GM12878 (cell line): ENCODE measurements around the gene TOP3A. TPM values are rescaled to one million over a fixed set of nuclear protein-coding genes. Genes with fewer than 3 reads are reported as not detected.

Experiments used
- ATAC-seq: fragments of 200-7000 bp; cut with Tn5 transposase; 3 replicates; pipeline ENCODE4 v1.9.1; 2020; ENCODE audit warnings: mild to moderate bottlenecking, moderate library complexity
- BruUV-seq: library from RNA; stranded (reverse); fragments of 400-500 nt; replicated peaks from 2 replicates; lab custom pipeline; 2021; lab: Mats Ljungman, UMichigan
- CTCF ChIA-PET: fragments of 300-600 bp; sonication (Branson Sonifier 250); formaldehyde crosslinking; extraction: SDS; loops from one replicate; lab custom pipeline; 2021; ENCODE audit warnings: inconsistent platforms; lab: Yijun Ruan, JAX
- POLR2A ChIA-PET: fragments of 350-600 bp; formaldehyde crosslinking; extraction: SDS; loops from one replicate; lab custom pipeline; 2021; ENCODE audit warnings: inconsistent platforms; lab: Charles Lee
- RAD21 ChIA-PET: fragments of 300-600 bp; sonication (Branson Sonifier 250); formaldehyde crosslinking; loops from one replicate; lab custom pipeline; 2023; ENCODE audit warnings: antibody characterized with exemption; ENCODE audit not compliant: unreplicated experiment; lab: Charles Lee
- SMC1A ChIA-PET: fragments of 300-600 bp; sonication (Branson Sonifier 250); formaldehyde crosslinking; loops from one replicate; lab custom pipeline; 2023; ENCODE audit not compliant: unreplicated experiment, uncharacterized antibody; lab: Charles Lee
- DNase-seq: peaks from one replicate; pipeline ENCODE4 v3.0.0-alpha.2; 2011; ENCODE audit warnings: low read depth, low spot score
- FAIRE-seq: peaks from 3 replicates; lab custom pipeline; 2011; peaks lifted over from hg19 to GRCh38; lab: Jason Lieb, UNC
- H2AFZ ChIP-seq: 2 replicates; pipeline ENCODE4 v1.6.0; 2011; ENCODE audit warnings: low read depth, low read length, control low read depth; ENCODE audit not compliant: control insufficient read depth
- H3K27ac ChIP-seq: 2 replicates; pipeline ENCODE4 v1.5.1; 2011; ENCODE audit warnings: control low read depth; ENCODE audit not compliant: control insufficient read depth, insufficient read depth
- H3K27me3 ChIP-seq, 2 experiments: replicated peaks in 1 of 2; 2 replicates each; pipeline versions ENCODE4 v1.6.0 to v1.6.1; 2011; ENCODE audit warnings: low read length in 1 of 2; ENCODE audit not compliant: control insufficient read depth in 2 of 2, insufficient read depth in 2 of 2
- H3K36me3 ChIP-seq, 2 experiments: 2 replicates each; pipeline ENCODE4 v1.5.1; 2011; ENCODE audit warnings: low read length in 1 of 2; ENCODE audit not compliant: control insufficient read depth in 2 of 2, insufficient read depth in 2 of 2
- H3K4me1 ChIP-seq: 2 replicates; pipeline ENCODE4 v1.6.1; 2011; ENCODE audit warnings: mild to moderate bottlenecking, low read length, moderate library complexity, mixed read lengths; ENCODE audit not compliant: control insufficient read depth, insufficient read depth
- H3K4me2 ChIP-seq: 2 replicates; pipeline ENCODE4 v1.6.0; 2011; ENCODE audit warnings: control low read depth; ENCODE audit not compliant: control insufficient read depth, insufficient read depth
- H3K4me3 ChIP-seq: fragments of 200-600 bp; sonication (generic); 2 replicates; pipeline ENCODE4 v1.5.1; 2016
- H3K79me2 ChIP-seq: 2 replicates; pipeline ENCODE4 v1.6.0; 2011; ENCODE audit warnings: low read length; ENCODE audit not compliant: control insufficient read depth, insufficient read depth
- H3K9ac ChIP-seq: 2 replicates; pipeline ENCODE4 v1.8.0; 2011; ENCODE audit warnings: low read length, control low read depth, mixed read lengths; ENCODE audit not compliant: control insufficient read depth, insufficient read depth
- H3K9me3 ChIP-seq: replicated peaks from 3 replicates; pipeline ENCODE4 v1.5.1; 2011; ENCODE audit warnings: mild to moderate bottlenecking, low read length; ENCODE audit not compliant: control insufficient read depth, insufficient read depth
- H4K20me1 ChIP-seq: 2 replicates; pipeline ENCODE4 v1.6.0; 2011; ENCODE audit not compliant: control insufficient read depth, insufficient read depth
- CBFB ChIP-seq: IDR thresholded peaks from 2 replicates; pipeline ENCODE4 v1.6.1; 2016; ENCODE audit warnings: antibody characterized with exemption, low read depth
- CHD1 ChIP-seq: IDR thresholded peaks from 2 replicates; pipeline ENCODE4 v1.6.1; 2012; ENCODE audit warnings: low read depth, low read length, improper control_type of control experiment
- EGR1 ChIP-seq, 2 experiments: IDR thresholded peaks; 1 replicate in 1 of 2; 2 replicates in 1 of 2; pipeline ENCODE4 v1.6.1; 2011 to 2012; ENCODE audit warnings: low read depth in 2 of 2, low read length in 2 of 2, borderline replicate concordance in 1 of 2, mild to moderate bottlenecking in 1 of 2, moderate library complexity in 1 of 2
- FOXK2 ChIP-seq: fragments of 450-650 bp; IDR thresholded peaks from 2 replicates; pipeline ENCODE4 v1.6.1; 2017; ENCODE audit warnings: mild to moderate bottlenecking, moderate library complexity
- HDGF ChIP-seq: fragments of 450-650 bp; IDR thresholded peaks from 2 replicates; pipeline ENCODE4 v1.6.1; 2016; ENCODE audit warnings: antibody characterized with exemption
- MYC ChIP-seq: IDR thresholded peaks from 2 replicates; pipeline ENCODE4 v1.6.1; 2011; ENCODE audit warnings: mild to moderate bottlenecking, low read length, moderate library complexity, inconsistent platforms; ENCODE audit not compliant: insufficient read depth, insufficient replicate concordance, insufficient read length, severe bottlenecking
- SUPT20H ChIP-seq: IDR thresholded peaks from 2 replicates; pipeline ENCODE4 v1.6.1; 2011; ENCODE audit warnings: low read depth, mild to moderate bottlenecking, low read length, moderate library complexity, borderline replicate concordance; ENCODE audit not compliant: control insufficient read depth
- TARDBP ChIP-seq: IDR thresholded peaks from 2 replicates; pipeline ENCODE4 v1.6.1; 2016; ENCODE audit warnings: borderline replicate concordance
- WGBS: methylation state at CpG from one replicate; pipeline ENCODE4 v1.1.6; 2016; ENCODE audit warnings: low lambda C conversion rate; ENCODE audit not compliant: insufficient replicate concordance, insufficient coverage; ENCODE audit errors: missing lambda C conversion rate; 5-methylcytosine and 5-hydroxymethylcytosine counted together
- in situ Hi-C: fragments of 300-500 bp; cut with MboI; formaldehyde crosslinking; loops from 9 replicates; pipeline ENCODE4 v1.14.3; 2018; ENCODE audit warnings: mixed read lengths
- intact Hi-C: fragments of 100-400 bp; cut with micrococcal nuclease; formaldehyde crosslinking; loops from one replicate; pipeline ENCODE4 v1.14.2; 2022; ENCODE audit not compliant: unreplicated experiment
- polyA plus RNA-seq, 11 experiments: library from polyadenylated mRNA; depleted of rRNA in 4 of 11; unstranded in 6 of 11; stranded (reverse) in 5 of 11; fragments of >200 nt; fragmentation: Nextera tagmentation in 4 of 11; fragmentation: Illumina TruSeq in 1 of 11; extraction: Ambion mirVana in 4 of 11; extraction: Trizol in 1 of 11; gene quantifications; 1 replicate in 1 of 11; 2 replicates in 10 of 11; pipeline versions ENCODE4 v1.2.1 to v1.2.3, GENCODE V29; 2011 to 2016; ENCODE audit warnings: inconsistent platforms in 2 of 11, missing spikeins in 2 of 11, low read depth in 1 of 11
- total RNA-seq, 4 experiments: library from RNA; depleted of rRNA in 3 of 4; stranded (reverse); fragments of >200 nt in 3 of 4; fragmentation: Illumina TruSeq in 1 of 4; extraction: Trizol in 1 of 4; gene quantifications; 2 replicates each; pipeline versions ENCODE4 v1.2.1 to v1.2.3, GENCODE V29; 2013 to 2021

The TOP3A gene
- total and polyA plus RNA-seq, 10 of the 15 experiments (the other 5 are each of a cell fraction or from before 2014, with no cell fraction given) = 4.2 to 51.9 (median 31.8) TPM

DNA sequence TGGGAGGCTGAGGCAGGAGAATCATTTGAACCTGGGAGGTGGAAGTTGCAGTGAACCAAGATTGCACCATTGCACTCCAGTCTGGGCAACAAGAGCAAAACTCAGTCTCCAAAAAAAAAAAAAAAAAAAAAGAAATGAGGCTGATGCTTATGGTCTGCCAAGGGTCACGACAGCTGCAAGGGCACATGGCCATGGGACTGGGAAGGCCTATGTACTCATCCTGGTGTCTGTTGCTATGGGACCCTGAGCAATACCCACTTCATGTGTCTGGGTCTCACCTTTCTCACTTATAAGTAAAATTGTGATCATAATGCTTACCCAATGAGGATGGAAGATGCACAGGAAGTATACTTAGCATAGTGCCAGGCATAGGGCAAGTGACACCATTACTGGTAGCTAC lies 37.7 kb downstream of the TOP3A start:
- ChIA-PET RAD21 (no interaction called here), POLR2A (no interaction called here), CTCF (interaction anchor here (0.5 kb wide), 1 partner anchor 50 kb away, joined by 3 read pairs; no protein-coding TSS in a partner anchor), SMC1A (no interaction called here)
- intact Hi-C loops = no loop called here
- no peak overlapping the region for H3K4me3 ChIP-seq
- H3K36me3 ChIP-seq = peaks cover 35 to 38% of the 10 kb centered on the region in 2 experiments
- no peak overlapping the region for H3K9ac ChIP-seq
- in situ Hi-C loops = no loop called here
- no peaks in the 10 kb centered on the region; the same call in 1 of the 2 replicates for H4K20me1 ChIP-seq
- H2AFZ ChIP-seq = no peak overlapping the region
- WGBS = 100% methylated on average over 1 of the region's 1 CpG
- TF ChIP-seq HDGF = no peak
- TF ChIP-seq CHD1 = no peak
- TF ChIP-seq SUPT20H = no peak
- ATAC-seq (no peak), DNase-seq (no peak), FAIRE-seq (no peak)
- H3K4me1 ChIP-seq = no peaks in the 10 kb centered on the region
- no peaks in the 10 kb centered on the region for H3K79me2 ChIP-seq
- no peak overlapping the region for H3K27ac ChIP-seq
- H3K4me2 ChIP-seq = no peak overlapping the region
- BruUV-seq = no TSS peak
- H3K27me3 ChIP-seq = no peaks in the 10 kb centered on the region
- no peaks in the 10 kb centered on the region for H3K9me3 ChIP-seq

DNA sequence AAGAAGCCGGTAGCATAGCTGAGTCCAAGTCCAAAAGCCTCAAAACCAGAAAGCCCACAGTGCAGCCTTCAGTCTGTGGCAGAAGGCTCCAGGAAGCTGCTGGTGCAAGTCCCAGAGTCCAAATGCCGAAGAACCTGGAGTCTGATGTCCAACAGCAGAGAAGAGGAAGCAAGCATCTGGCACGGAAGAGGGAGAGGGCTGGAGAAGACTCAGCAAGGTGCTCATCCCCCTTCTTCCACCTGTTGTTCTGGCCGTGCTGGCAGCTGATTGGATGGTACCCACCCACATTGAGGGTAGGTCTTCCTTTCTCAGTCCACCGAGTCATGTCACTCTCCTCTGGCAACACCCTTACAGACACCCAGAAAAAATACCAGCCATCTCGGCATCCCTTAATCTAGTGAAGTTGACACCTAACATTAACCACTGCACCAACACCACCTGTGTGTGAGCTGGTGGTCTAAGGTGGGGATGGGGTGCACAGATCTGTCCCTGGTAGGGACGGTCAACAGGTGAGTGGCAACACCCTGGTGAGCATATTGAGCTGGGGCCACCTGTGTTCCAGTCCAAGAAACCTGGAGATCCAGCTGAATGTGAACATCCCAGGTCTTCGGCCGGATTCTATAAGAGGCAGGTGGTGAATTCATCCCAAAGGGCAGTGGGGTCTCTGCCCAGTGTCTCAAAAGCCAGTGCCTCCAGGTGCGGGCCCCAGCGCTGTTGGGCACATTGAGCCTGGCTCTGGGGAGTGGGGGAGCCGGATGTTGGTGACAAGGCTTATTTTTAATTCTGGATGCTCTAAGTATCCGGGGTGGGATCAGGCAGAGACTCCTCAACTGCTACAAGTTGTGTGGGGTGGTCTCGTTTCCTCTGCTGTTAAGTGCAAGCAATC lies 44.5 kb downstream of the TOP3A start:
- intact Hi-C loops = no loop called here
- Histone ChIP-seq H3K9me3 (no peaks in the 10 kb centered on the region), H3K4me1 (no peaks in the 10 kb centered on the region), H3K79me2 (no peaks in the 10 kb centered on the region), H3K4me3 (no peak overlapping the region), H4K20me1 (no peaks in the 10 kb centered on the region), H2AFZ (no peak overlapping the region), H3K9ac (no peak overlapping the region), H3K27me3 (no peaks in the 10 kb centered on the region), H3K27ac (no peak overlapping the region), H3K36me3 (peaks cover 6 to 10% of the 10 kb centered on the region in 2 experiments; a peak in 3 of 4 replicates), H3K4me2 (no peak overlapping the region)
- ChIA-PET CTCF (no interaction called here), SMC1A (no interaction called here), POLR2A (no interaction called here), RAD21 (no interaction called here)
- no TSS peak for BruUV-seq
- FAIRE-seq (no peak), ATAC-seq (no peak), DNase-seq (no peak)
- TF ChIP-seq EGR1 (IDR thresholded peaks at IDR 0.05; ENCODE audit: borderline replicate concordance in 1 of 2, low read depth in 2 of 2, low read length in 2 of 2) = no peak
- TF ChIP-seq MYC = no peak
- no peak for TF ChIP-seq CBFB
- TF ChIP-seq TARDBP = no peak
- no peak for TF ChIP-seq FOXK2
- no peak for TF ChIP-seq SUPT20H
- 97% methylated on average over 14 of the region's 14 CpGs for WGBS
- in situ Hi-C loops = no loop called here
